Ishikawa (cell line): ENCODE results near the gene MAD1L1.

ENCODE experiments used
- CEBPB ChIP-seq: IDR thresholded peaks from 2 replicates; pipeline ENCODE4 v1.6.1; 2012
- CREB1 ChIP-seq: IDR thresholded peaks from 2 replicates; pipeline ENCODE4 v1.6.1; 2012; ENCODE audit warnings: low read depth
- EGR1 ChIP-seq: IDR thresholded peaks from 2 replicates; pipeline ENCODE4 v1.6.1; 2012
- EP300 ChIP-seq: IDR thresholded peaks from 2 replicates; pipeline ENCODE4 v1.6.1; 2012; ENCODE audit warnings: borderline replicate concordance
- FOXM1 ChIP-seq: IDR thresholded peaks from 2 replicates; pipeline ENCODE4 v1.6.1; 2012; ENCODE audit warnings: low read depth, borderline replicate concordance
- NFIC ChIP-seq: IDR thresholded peaks from 2 replicates; pipeline ENCODE4 v1.6.1; 2012
- RAD21 ChIP-seq: IDR thresholded peaks from 2 replicates; pipeline ENCODE4 v1.6.1; 2012; ENCODE audit warnings: low read depth
- TAF1 ChIP-seq: IDR thresholded peaks from 2 replicates; pipeline ENCODE4 v1.6.1; 2012; ENCODE audit warnings: low read depth, mild to moderate bottlenecking
- TCF12 ChIP-seq: IDR thresholded peaks from 2 replicates; pipeline ENCODE4 v1.6.1; 2012; ENCODE audit warnings: low read depth
- TEAD4 ChIP-seq: IDR thresholded peaks from 2 replicates; pipeline ENCODE4 v1.6.1; 2012
- YY1 ChIP-seq: IDR thresholded peaks from 2 replicates; pipeline ENCODE4 v1.6.1; 2012; ENCODE audit warnings: low read depth
- ZBTB7A ChIP-seq: IDR thresholded peaks from 2 replicates; pipeline ENCODE4 v1.6.1; 2012; ENCODE audit warnings: low read depth
- TF ChIP-seq, protein P1 (sequence below): IDR thresholded peaks from 2 replicates; pipeline ENCODE4 v1.6.1; 2012
- TF ChIP-seq, protein P2 (sequence below): IDR thresholded peaks from 2 replicates; pipeline ENCODE4 v1.6.1; 2012; ENCODE audit warnings: low read depth, mild to moderate bottlenecking
- TF ChIP-seq, protein P3 (sequence below): IDR thresholded peaks from 2 replicates; pipeline ENCODE4 v1.6.1; 2012

The MAD1L1 gene

DNA sequence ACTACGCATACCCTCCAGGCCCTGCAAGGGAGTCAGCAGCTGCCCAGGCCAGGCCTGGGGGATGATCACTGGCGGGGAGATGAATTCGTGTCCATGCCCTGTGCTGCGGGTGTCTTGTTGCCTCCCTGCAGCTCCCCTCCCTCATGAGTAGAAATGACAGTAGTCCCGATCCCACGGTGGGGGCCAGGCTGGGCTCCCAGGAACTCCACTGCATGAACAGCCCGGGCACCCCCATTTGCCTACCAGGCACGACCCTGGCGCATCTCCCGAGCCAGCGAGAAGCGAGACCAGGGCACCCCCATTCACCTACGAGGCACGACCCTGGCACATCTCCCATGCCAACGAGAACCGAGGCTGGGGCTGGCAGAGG is 316.2 kb downstream of the MAD1L1 start:
- TF ChIP-seq, protein P1, sequence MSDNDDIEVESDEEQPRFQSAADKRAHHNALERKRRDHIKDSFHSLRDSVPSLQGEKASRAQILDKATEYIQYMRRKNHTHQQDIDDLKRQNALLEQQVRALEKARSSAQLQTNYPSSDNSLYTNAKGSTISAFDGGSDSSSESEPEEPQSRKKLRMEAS: no peak
- no peak for TF ChIP-seq EGR1
- TF ChIP-seq, protein P2, sequence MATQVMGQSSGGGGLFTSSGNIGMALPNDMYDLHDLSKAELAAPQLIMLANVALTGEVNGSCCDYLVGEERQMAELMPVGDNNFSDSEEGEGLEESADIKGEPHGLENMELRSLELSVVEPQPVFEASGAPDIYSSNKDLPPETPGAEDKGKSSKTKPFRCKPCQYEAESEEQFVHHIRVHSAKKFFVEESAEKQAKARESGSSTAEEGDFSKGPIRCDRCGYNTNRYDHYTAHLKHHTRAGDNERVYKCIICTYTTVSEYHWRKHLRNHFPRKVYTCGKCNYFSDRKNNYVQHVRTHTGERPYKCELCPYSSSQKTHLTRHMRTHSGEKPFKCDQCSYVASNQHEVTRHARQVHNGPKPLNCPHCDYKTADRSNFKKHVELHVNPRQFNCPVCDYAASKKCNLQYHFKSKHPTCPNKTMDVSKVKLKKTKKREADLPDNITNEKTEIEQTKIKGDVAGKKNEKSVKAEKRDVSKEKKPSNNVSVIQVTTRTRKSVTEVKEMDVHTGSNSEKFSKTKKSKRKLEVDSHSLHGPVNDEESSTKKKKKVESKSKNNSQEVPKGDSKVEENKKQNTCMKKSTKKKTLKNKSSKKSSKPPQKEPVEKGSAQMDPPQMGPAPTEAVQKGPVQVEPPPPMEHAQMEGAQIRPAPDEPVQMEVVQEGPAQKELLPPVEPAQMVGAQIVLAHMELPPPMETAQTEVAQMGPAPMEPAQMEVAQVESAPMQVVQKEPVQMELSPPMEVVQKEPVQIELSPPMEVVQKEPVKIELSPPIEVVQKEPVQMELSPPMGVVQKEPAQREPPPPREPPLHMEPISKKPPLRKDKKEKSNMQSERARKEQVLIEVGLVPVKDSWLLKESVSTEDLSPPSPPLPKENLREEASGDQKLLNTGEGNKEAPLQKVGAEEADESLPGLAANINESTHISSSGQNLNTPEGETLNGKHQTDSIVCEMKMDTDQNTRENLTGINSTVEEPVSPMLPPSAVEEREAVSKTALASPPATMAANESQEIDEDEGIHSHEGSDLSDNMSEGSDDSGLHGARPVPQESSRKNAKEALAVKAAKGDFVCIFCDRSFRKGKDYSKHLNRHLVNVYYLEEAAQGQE: no peak
- TF ChIP-seq RAD21: no peak
- no peak for TF ChIP-seq EP300
- no peak for TF ChIP-seq CEBPB
- no peak for TF ChIP-seq NFIC

DNA sequence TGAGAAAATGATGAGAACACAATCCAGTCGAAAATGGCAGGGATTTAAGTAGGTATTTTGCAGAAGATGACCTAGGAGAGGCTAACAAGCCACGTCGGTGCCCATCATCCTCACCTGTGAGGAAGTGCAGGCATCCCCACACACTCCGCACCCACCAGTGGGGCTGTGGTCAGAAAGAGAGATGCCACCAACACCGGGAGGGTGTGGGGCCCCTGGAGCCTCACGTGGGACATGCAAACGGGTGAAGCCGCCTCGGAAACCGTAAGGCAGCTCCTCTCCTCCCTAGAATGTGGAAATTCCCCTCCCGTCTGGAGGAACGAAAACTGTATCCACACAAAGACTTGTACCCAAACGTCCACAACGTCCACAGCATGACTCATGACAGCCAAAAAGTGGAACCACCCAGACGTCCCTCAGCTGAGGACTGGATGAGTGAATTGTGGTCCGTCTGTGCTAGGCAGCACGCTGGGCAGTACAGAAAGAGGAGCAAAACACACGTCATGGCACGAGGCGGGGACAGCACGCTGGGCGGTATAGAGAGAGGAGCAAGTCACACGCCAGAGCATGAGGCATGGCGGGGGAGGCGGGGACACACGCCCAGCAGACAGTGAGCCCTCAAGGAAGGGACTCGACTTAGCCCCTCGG is 316.7 kb downstream of the MAD1L1 start:
- no peak for TF ChIP-seq ZBTB7A
- TF ChIP-seq, protein P2: no peak
- no peak for TF ChIP-seq RAD21
- no peak for TF ChIP-seq EP300

DNA sequence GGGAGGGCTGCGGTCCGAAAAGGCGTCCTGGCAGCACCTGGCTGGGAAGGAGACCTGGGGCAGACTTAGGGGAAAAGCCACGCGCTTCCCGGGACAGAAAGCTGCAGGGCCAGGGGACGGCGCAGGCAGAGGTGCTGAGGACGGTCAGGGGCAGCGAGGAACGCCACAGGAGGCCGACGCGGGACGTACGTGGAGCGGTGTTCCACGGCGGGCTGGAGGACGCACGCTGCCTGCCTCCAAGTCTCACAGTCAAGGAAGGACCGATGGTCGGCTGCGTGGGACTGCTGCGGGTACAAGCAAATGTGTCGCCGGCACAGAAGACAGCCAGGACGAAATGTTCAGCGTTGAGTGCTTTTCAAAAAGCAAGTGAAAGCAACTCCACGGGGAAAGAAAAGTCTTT is 317.4 kb downstream of the MAD1L1 start:
- TF ChIP-seq, protein P1: no peak
- no peak for TF ChIP-seq TEAD4
- no peak for TF ChIP-seq RAD21
- TF ChIP-seq CEBPB: no peak
- no peak for TF ChIP-seq EP300
- TF ChIP-seq FOXM1: no peak

DNA sequence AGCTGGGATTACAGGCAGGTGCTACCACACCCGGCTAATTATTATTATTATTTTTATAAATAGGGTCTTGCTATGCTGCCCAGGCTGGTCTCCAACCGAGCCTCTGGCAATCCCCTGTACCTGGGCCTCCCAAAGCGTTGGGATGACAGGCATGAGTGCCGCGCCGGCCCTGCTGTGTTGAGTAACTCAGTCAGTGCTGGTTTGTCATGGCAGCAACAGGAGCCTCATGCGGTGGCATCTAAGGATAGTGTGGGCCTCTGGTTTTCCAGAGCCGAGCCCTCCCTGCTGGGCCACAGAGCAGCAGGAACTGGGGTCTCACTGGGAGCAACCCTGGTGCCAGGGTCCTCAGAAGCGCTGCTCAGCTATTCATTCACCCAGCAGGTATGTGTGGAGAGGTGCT is 318.0 kb downstream of the MAD1L1 start:
- TF ChIP-seq, protein P1: no peak
- TF ChIP-seq NFIC: no peak
- TF ChIP-seq, protein P3, sequence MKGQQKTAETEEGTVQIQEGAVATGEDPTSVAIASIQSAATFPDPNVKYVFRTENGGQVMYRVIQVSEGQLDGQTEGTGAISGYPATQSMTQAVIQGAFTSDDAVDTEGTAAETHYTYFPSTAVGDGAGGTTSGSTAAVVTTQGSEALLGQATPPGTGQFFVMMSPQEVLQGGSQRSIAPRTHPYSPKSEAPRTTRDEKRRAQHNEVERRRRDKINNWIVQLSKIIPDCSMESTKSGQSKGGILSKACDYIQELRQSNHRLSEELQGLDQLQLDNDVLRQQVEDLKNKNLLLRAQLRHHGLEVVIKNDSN: no peak
- TF ChIP-seq TCF12: no peak
- no peak for TF ChIP-seq TEAD4
- TF ChIP-seq TAF1: no peak
- no peak for TF ChIP-seq RAD21
- no peak for TF ChIP-seq YY1
- no peak for TF ChIP-seq EP300
- TF ChIP-seq CEBPB: no peak
- TF ChIP-seq CREB1: no peak
- TF ChIP-seq ZBTB7A: no peak
- no peak for TF ChIP-seq FOXM1

DNA sequence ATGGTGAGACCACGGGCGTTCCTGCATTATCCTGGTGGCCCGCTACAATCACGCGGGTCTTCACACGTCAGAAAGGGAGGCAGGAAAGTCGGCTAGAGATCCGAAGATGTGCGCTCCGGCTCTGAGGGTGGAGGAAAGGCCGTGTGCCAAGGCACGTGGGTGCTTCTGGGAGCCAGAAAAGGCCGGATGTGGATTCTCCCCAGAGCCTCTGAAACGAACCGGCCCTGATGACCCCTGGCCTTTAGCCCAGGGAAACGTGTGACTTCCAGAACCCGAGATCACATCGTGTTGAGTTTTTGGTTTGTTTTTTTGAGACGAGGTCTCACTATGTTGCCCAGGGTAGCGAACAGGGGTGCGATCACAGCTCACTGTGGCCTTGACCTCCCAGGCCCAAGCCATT is 318.4 kb downstream of the MAD1L1 start:
- no peak for TF ChIP-seq RAD21
- no peak for TF ChIP-seq ZBTB7A
- TF ChIP-seq NFIC: no peak
- TF ChIP-seq CREB1: no peak
- TF ChIP-seq TCF12: no peak
- TF ChIP-seq CEBPB: no peak
- TF ChIP-seq, protein P1: no peak
- TF ChIP-seq, protein P3: no peak

DNA sequence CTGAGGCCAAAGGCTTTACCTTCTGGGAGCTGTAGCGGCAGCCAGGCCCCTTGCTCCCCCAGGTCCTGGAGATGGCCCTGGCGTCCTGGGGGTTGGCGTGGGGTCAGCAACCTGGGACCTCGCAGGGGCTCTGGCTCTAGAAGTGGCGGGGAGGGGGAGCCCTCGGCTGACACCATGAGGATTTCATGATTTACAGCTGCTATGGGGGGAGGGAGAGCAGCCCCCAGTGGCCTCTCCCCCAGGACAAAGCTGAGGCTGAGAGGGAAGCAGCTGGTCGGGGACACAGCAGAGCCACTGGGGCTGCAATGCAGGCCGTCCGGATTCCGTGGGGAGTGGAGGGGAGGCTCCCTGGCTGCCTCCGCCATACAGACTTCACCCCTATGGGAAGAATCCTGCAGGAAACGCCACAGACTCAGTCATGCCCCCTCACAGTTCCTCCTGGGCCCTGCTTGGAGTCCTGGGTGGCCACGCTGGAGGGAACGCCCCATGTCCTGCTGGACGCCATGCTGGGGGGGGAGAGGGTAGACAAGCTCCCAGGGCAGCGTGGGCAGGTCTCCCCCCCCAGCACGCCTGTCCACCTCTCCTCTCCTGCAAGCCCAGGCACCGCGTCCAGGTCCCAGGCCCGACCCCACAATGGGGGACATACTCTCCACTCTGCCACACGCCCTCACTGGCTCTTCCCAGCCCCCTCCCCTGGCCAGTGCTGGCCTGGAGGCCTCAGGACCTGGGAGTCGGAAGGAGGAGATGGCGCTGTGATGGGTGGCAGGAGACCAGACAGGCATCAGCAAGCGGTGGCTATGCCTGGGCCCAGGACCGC is 319.1 kb downstream of the MAD1L1 start:
- TF ChIP-seq CEBPB (no peak), TAF1 (no peak), ZBTB7A (no peak), YY1 (no peak), TCF12 (no peak), TEAD4 (no peak), CREB1 (no peak), EGR1 (no peak), FOXM1 (no peak), RAD21 (no peak), EP300 (no peak), NFIC (no peak)
- TF ChIP-seq, protein P1: no peak
- TF ChIP-seq, protein P2: no peak
- TF ChIP-seq, protein P3: no peak
